Neural progenitor cell (in vitro differentiated cells): Measurements from ENCODE around the gene SH3BGRL. TPM values are rescaled to one million over a fixed set of nuclear protein-coding genes. Genes with fewer than 3 reads are reported as not detected.

Experiments used
- DNase-seq: peaks from one replicate; pipeline ENCODE4 v3.0.0-alpha.2; 2016; ENCODE audit warnings: low spot score
- H2AFZ ChIP-seq: fragments of 200-600 bp; sonication (generic); replicated peaks from 2 replicates; pipeline ENCODE4 v1.6.1; 2016; ENCODE audit warnings: antibody characterized with exemption
- H3F3A ChIP-seq: fragments of 200-600 bp; sonication (generic); 2 replicates; pipeline ENCODE4 v1.6.1; 2016; ENCODE audit warnings: antibody characterized with exemption, low read depth
- H3K27ac ChIP-seq: fragments of 200-600 bp; sonication (generic); 2 replicates; pipeline ENCODE4 v1.5.1; 2016; ENCODE audit warnings: mild to moderate bottlenecking
- H3K27me3 ChIP-seq: fragments of 200-600 bp; sonication (generic); 2 replicates; pipeline ENCODE4 v1.6.1; 2016; ENCODE audit warnings: mild to moderate bottlenecking, moderate library complexity
- H3K36me3 ChIP-seq: fragments of 200-600 bp; sonication (generic); 2 replicates; pipeline ENCODE4 v1.5.1; 2016
- H3K4me1 ChIP-seq: fragments of 200-600 bp; sonication (generic); 2 replicates; pipeline ENCODE4 v1.6.1; 2016; ENCODE audit warnings: mixed run types
- H3K4me2 ChIP-seq: fragments of 200-600 bp; sonication (generic); 2 replicates; pipeline ENCODE4 v1.6.1; 2016
- H3K4me3 ChIP-seq: fragments of 200-600 bp; sonication (generic); 2 replicates; pipeline ENCODE4 v1.5.1; 2016
- H3K79me2 ChIP-seq: fragments of 200-600 bp; sonication (generic); 2 replicates; pipeline ENCODE4 v1.6.1; 2016; ENCODE audit warnings: low read depth
- H3K9ac ChIP-seq: fragments of 200-600 bp; sonication (generic); 2 replicates; pipeline ENCODE4 v1.6.1; 2016
- H3K9me3 ChIP-seq: fragments of 200-600 bp; sonication (generic); 2 replicates; pipeline ENCODE4 v1.5.1; 2016; ENCODE audit warnings: low read depth
- H4K20me1 ChIP-seq: fragments of 200-600 bp; sonication (generic); 2 replicates; pipeline ENCODE4 v1.6.1; 2016; ENCODE audit warnings: low read depth
- H3K27ac Mint-ChIP-seq: 3 replicates; pipeline ENCODE4 v1.8.0; 2021; ENCODE audit warnings: mixed read lengths
- H3K27me3 Mint-ChIP-seq: 2 replicates; pipeline ENCODE4 v1.8.0; 2022; ENCODE audit warnings: low read depth, mild to moderate bottlenecking, inconsistent platforms, moderate library complexity, mixed read lengths; ENCODE audit not compliant: insufficient read depth
- H3K36me3 Mint-ChIP-seq: 3 replicates; pipeline ENCODE4 v1.8.0; 2021; ENCODE audit warnings: mixed read lengths
- H3K4me1 Mint-ChIP-seq: 3 replicates; pipeline ENCODE4 v1.8.0; 2021; ENCODE audit warnings: mixed read lengths
- H3K4me3 Mint-ChIP-seq: 3 replicates; pipeline ENCODE4 v1.8.0; 2021; ENCODE audit warnings: mild to moderate bottlenecking, moderate library complexity, mixed read lengths
- H3K9me3 Mint-ChIP-seq: 3 replicates; pipeline ENCODE4 v1.8.0; 2020; ENCODE audit warnings: mixed read lengths
- CTCF ChIP-seq: fragments of 200-600 bp; sonication (generic); IDR thresholded peaks from 2 replicates; pipeline ENCODE4 v1.5.1; 2017; ENCODE audit warnings: antibody characterized with exemption, mild to moderate bottlenecking
- EZH2 ChIP-seq: fragments of 200-600 bp; sonication (generic); IDR thresholded peaks from 2 replicates; pipeline ENCODE4 v1.6.1; 2017; ENCODE audit warnings: antibody characterized with exemption, mild to moderate bottlenecking, moderate library complexity
- EZH2phosphoT487 ChIP-seq: fragments of 200-600 bp; sonication (generic); IDR thresholded peaks from 2 replicates; pipeline ENCODE4 v1.6.1; 2017; ENCODE audit warnings: antibody characterized with exemption
- total RNA-seq: library from RNA; depleted of rRNA; stranded (reverse); fragments of >200 nt; gene quantifications from 2 replicates; pipeline ENCODE4 v1.2.3, GENCODE V29; 2015; ENCODE audit warnings: low replicate concordance

The SH3BGRL gene
- total RNA-seq, 1 donor from 2014 or later, result 127 TPM

GRCh38 chrX:81195259-81195658 lies 6.6 kb upstream of the SH3BGRL start:
- Mint-ChIP-seq H3K36me3 (no peaks in the 10 kb centered on the region), H3K4me3 (no peak overlapping the region), H3K27ac (no peak overlapping the region), H3K4me1 (no peaks in the 10 kb centered on the region), H3K27me3 (no peaks in the 10 kb centered on the region), H3K9me3 (peaks cover 10% of the 10 kb centered on the region)
- H3K79me2 ChIP-seq, result no peaks in the 10 kb centered on the region
- no peak overlapping the region for H3K4me2 ChIP-seq
- DNase-seq, result no peak
- no peak overlapping the region for H3K27ac ChIP-seq
- no peaks in the 10 kb centered on the region for H4K20me1 ChIP-seq
- H3K9ac ChIP-seq, result no peak overlapping the region
- no peaks in the 10 kb centered on the region for H3F3A ChIP-seq
- H3K36me3 ChIP-seq, result peaks cover 7% of the 10 kb centered on the region
- H3K4me1 ChIP-seq, result no peaks in the 10 kb centered on the region
- no peaks in the 10 kb centered on the region for H3K27me3 ChIP-seq
- no peak for TF ChIP-seq EZH2phosphoT487
- no peak for TF ChIP-seq EZH2
- TF ChIP-seq CTCF, result no peak
- H3K4me3 ChIP-seq, result no peak overlapping the region
- H3K9me3 ChIP-seq, result no peaks in the 10 kb centered on the region
- H2AFZ ChIP-seq, result no peak overlapping the region

GRCh38 chrX:81195712-81196111 lies 6.2 kb upstream of the SH3BGRL start:
- TF ChIP-seq EZH2phosphoT487 (no peak), CTCF (peak; percentile 65)
- Histone ChIP-seq H3K4me2 (no peak overlapping the region), H3K36me3 (peaks cover 7% of the 10 kb centered on the region), H3K27ac (no peak overlapping the region), H3K4me1 (no peaks in the 10 kb centered on the region), H3K27me3 (no peaks in the 10 kb centered on the region), H2AFZ (no peak overlapping the region), H3K9ac (no peak overlapping the region), H3K79me2 (no peaks in the 10 kb centered on the region), H4K20me1 (no peaks in the 10 kb centered on the region), H3F3A (no peaks in the 10 kb centered on the region), H3K4me3 (no peak overlapping the region), H3K9me3 (no peaks in the 10 kb centered on the region)
- Mint-ChIP-seq H3K27me3 (no peaks in the 10 kb centered on the region), H3K36me3 (no peaks in the 10 kb centered on the region), H3K4me3 (no peak overlapping the region), H3K9me3 (peaks cover 10% of the 10 kb centered on the region), H3K27ac (no peak overlapping the region), H3K4me1 (no peaks in the 10 kb centered on the region)
- peak; percentile 60 for DNase-seq

- Histone ChIP-seq H3F3A (peaks cover 4% of the 10 kb centered on the region), H3K9ac (no peak overlapping the region), H3K36me3 (no peaks in the 10 kb centered on the region), H3K9me3 (no peaks in the 10 kb centered on the region), H3K4me3 (peak overlapping the region; percentile 63), H2AFZ (peak overlapping the region; percentile 58), H3K4me2 (peak overlapping the region; percentile 73), H3K4me1 (no peaks in the 10 kb centered on the region), H4K20me1 (no peaks in the 10 kb centered on the region), H3K79me2 (peaks cover 39% of the 10 kb centered on the region), H3K27me3 (no peaks in the 10 kb centered on the region), H3K27ac (peak overlapping the region; percentile 77)
- Mint-ChIP-seq H3K4me3 (peak overlapping the region; percentile 95), H3K4me1 (peaks cover 3% of the 10 kb centered on the region), H3K9me3 (peaks cover 12% of the 10 kb centered on the region), H3K36me3 (peaks cover 6% of the 10 kb centered on the region), H3K27me3 (peaks cover 5% of the 10 kb centered on the region), H3K27ac (peak overlapping the region; percentile 99)
- peak; percentile 4 for DNase-seq
- no peak for TF ChIP-seq EZH2phosphoT487
- no peak for TF ChIP-seq EZH2
- TF ChIP-seq CTCF, result no peak
These were observed 831 bp upstream of the SH3BGRL start for GRCh38 chrX:81201071-81201470.

- Mint-ChIP-seq H3K4me3 (peak overlapping the region; percentile 95), H3K36me3 (peaks cover 9% of the 10 kb centered on the region), H3K27ac (peak overlapping the region; percentile 99), H3K9me3 (peaks cover 10% of the 10 kb centered on the region), H3K4me1 (peaks cover 3% of the 10 kb centered on the region), H3K27me3 (peaks cover 5% of the 10 kb centered on the region)
- H3F3A ChIP-seq, result peaks cover 4% of the 10 kb centered on the region
- H4K20me1 ChIP-seq, result no peaks in the 10 kb centered on the region
- peak overlapping the region; percentile 69 for H2AFZ ChIP-seq
- TF ChIP-seq CTCF, result no peak
- no peak for TF ChIP-seq EZH2phosphoT487
- TF ChIP-seq EZH2, result no peak
- H3K9me3 ChIP-seq, result peaks cover 7% of the 10 kb centered on the region
- H3K4me2 ChIP-seq, result peak overlapping the region; percentile 73
- no peaks in the 10 kb centered on the region for H3K27me3 ChIP-seq
- no peak for DNase-seq
- H3K4me1 ChIP-seq, result no peaks in the 10 kb centered on the region
- peak overlapping the region; percentile 68 for H3K9ac ChIP-seq
- H3K4me3 ChIP-seq, result peak overlapping the region; percentile 63
- peaks cover 53% of the 10 kb centered on the region for H3K79me2 ChIP-seq
- peak overlapping the region; percentile 77 for H3K27ac ChIP-seq
- no peaks in the 10 kb centered on the region for H3K36me3 ChIP-seq
These were observed 536 bp downstream of the SH3BGRL start for GRCh38 chrX:81202456-81202819.
